Esophagus (tissue), 2 donors: ENCODE measurements around the gene ATP8A2. TPM values are rescaled to one million over a fixed set of nuclear protein-coding genes. Genes with fewer than 3 reads are reported as not detected.

Experiments used
- H3K27ac ChIP-seq, 2 donors: one replicate each; pipeline ENCODE4 v1.5.1; 2013; ENCODE audit warnings: low read depth in 2 of 2, mild to moderate bottlenecking in 2 of 2, inconsistent platforms in 1 of 2, low read length in 1 of 2, moderate library complexity in 1 of 2
- H3K27me3 ChIP-seq, 2 donors: one replicate each; pipeline ENCODE4 v1.6.1; 2013; ENCODE audit warnings: low read length in 2 of 2, control low read depth in 1 of 2, mild to moderate bottlenecking in 1 of 2; ENCODE audit not compliant: insufficient read depth in 2 of 2, control insufficient read depth in 1 of 2
- H3K36me3 ChIP-seq, 2 donors: one replicate each; pipeline ENCODE4 v1.6.1; 2013; ENCODE audit warnings: low read length in 1 of 2; ENCODE audit not compliant: control insufficient read depth in 2 of 2, insufficient read depth in 2 of 2
- H3K4me1 ChIP-seq, 2 donors: one replicate each; pipeline ENCODE4 v1.6.1; 2013; ENCODE audit warnings: low read length in 1 of 2; ENCODE audit not compliant: control insufficient read depth in 2 of 2, insufficient read depth in 2 of 2
- H3K4me3 ChIP-seq, 2 donors: one replicate each; pipeline ENCODE4 v1.5.1; 2013; ENCODE audit warnings: low read length in 2 of 2, mild to moderate bottlenecking in 2 of 2, low read depth in 1 of 2, moderate library complexity in 1 of 2
- H3K9me3 ChIP-seq, 2 donors: one replicate each; pipeline ENCODE4 v1.6.1; 2013; ENCODE audit warnings: mild to moderate bottlenecking in 2 of 2, low read depth in 1 of 2, low read length in 1 of 2, moderate library complexity in 1 of 2; ENCODE audit not compliant: control insufficient read depth in 2 of 2, insufficient read depth in 1 of 2
- WGBS, 2 donors: extraction: QIAGEN DNeasy Blood & Tissue Kit; methylation state at CpG; one replicate each; pipeline ENCODE4 v1.1.7; 2013; 5-methylcytosine and 5-hydroxymethylcytosine counted together
- polyA plus RNA-seq, 2 donors: library from polyadenylated mRNA; stranded (reverse); fragments of 200-250 nt; gene quantifications; one replicate each; pipeline ENCODE4 v1.2.3, GENCODE V29; 2013
- donor health status: healthy with polysubstance abuse.
- donor health status: Bipolar disorder and iron deficiency.

Gene ATP8A2
- polyA plus RNA-seq, 2 donors = 0.01 TPM; not detected in 1

DNA sequence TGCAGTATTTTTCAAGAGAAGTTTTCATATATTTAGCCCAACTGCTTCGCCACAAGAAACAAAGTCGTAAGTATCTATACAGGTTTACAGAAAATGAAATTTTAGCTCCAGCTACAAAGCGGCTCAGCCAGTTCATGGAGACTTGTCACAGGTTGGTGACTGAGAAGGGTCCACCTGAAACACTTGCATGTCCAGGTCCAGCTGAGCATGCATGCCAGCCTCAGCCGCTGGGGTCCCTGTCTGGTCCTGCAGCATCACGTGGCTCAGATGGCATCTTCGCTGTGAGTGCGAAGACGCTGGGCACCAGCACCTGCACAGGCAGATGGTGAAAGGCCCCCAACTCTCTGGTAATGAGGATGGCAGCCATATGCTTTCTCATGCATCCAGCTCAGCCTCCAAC is 616.2 kb downstream of the ATP8A2 start:
- WGBS, 2 donors = 95 to 96% methylated on average over 8 of the region's 8 CpGs
- Histone ChIP-seq H3K4me1 (no peaks in the 10 kb centered on the region), H3K4me3 (no peak overlapping the region), H3K27me3 (no peaks in the 10 kb centered on the region), H3K36me3 (no peaks in the 10 kb centered on the region), H3K27ac (no peak overlapping the region), H3K9me3 (no peaks in the 10 kb centered on the region)

DNA sequence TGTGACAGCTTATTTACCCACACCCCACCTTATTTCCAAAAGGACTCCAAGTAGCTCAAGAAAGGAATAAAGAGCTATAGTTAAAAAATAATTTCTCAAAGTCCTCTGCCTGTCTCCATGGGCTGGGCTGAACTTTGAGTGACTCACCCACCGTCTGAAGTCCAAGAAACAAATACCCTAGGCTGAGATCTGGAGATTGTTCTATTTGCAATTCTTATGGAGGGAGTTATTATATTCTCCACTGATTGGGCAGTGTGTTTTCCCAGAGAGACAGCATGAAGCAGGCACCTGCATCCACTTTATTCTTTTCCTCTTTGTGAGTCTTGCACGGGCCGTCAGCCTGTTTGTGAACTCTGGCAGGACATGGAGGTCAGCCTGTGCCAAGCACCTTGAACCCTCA is 616.9 kb downstream of the ATP8A2 start:
- no peak overlapping the region for H3K4me3 ChIP-seq
- H3K27ac ChIP-seq = no peak overlapping the region
- 26% methylated on average over 3 of the region's 3 CpGs for WGBS, 2 donors
- H3K36me3 ChIP-seq = no peaks in the 10 kb centered on the region
- no peaks in the 10 kb centered on the region for H3K4me1 ChIP-seq
- no peaks in the 10 kb centered on the region for H3K9me3 ChIP-seq
- no peaks in the 10 kb centered on the region for H3K27me3 ChIP-seq

- H3K9me3 ChIP-seq = no peaks in the 10 kb centered on the region
- H3K27me3 ChIP-seq = no peaks in the 10 kb centered on the region
- no peaks in the 10 kb centered on the region for H3K36me3 ChIP-seq
- no peaks in the 10 kb centered on the region for H3K4me1 ChIP-seq
- 46 to 49% methylated on average over 10 of the region's 10 CpGs for WGBS, 2 donors
- no peak overlapping the region for H3K27ac ChIP-seq
- no peak overlapping the region for H3K4me3 ChIP-seq
These were observed 619.0 kb downstream of the ATP8A2 start for GRCh38 chr13:25990801-25991200.

DNA sequence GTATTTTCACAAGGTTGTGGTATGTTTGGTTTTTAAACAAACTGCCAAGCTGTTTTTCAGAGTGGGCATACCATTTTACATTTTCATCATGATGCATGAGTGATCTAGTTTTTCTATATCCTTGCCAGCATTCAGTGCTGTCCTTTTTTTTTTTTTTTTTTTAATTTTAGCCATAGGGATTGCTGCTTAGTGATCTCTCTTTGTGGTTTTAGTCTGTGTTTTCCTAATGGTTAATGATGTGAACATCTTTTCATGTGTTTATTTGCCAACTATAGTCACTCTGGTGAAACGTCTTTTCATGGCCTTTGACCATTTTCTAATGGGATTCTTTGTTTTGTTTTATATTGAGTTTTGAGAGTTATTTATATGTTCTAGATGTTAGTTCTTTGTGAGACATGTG is 620.3 kb downstream of the ATP8A2 start:
- Histone ChIP-seq H3K27me3 (no peaks in the 10 kb centered on the region), H3K27ac (no peak overlapping the region), H3K4me1 (no peaks in the 10 kb centered on the region), H3K9me3 (no peaks in the 10 kb centered on the region), H3K36me3 (no peaks in the 10 kb centered on the region), H3K4me3 (no peak overlapping the region)
- 31 to 44% methylated on average over 1 of the region's 1 CpG for WGBS, 2 donors

GRCh38 chr13:26007261-26008125 is 635.7 kb downstream of the ATP8A2 start:
- no peak overlapping the region for H3K27ac ChIP-seq
- 25 to 36% methylated on average over 1 of the region's 1 CpG for WGBS, 2 donors

DNA sequence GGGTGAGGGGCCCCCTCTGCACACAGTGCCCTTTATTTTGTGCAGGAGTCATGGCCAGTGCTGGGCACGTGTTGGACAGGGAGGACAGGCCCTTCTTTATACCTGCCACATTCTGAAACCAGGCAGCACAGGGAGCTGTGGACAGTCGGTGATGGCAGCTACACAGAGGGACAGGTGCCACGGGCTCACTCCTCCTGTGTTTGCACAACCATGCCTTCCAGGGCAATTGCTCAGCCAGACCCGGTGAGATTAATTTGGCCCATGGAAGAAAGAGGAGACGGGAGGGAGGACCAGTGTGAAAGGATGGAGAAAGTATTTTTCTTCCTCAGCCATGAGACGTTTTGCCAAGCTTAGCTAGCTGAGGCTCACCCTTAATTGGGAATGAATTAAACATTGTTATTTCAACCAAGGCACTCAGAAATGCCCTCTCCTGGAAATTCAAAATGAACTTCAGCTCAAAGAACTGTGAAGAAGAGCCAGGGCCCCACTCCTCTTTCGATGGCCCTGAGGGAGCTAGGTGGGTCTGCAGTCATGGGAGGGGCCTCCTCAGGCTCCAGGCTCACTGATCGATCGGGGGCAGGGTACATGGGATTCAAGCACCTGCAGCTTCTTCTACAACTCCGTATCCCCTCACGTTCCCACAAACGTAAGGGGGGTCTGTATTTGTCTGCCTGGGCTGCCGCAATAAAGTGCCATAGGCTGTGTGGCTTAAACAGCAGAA is 638.9 kb downstream of the ATP8A2 start:
- Histone ChIP-seq H3K9me3 (no peaks in the 10 kb centered on the region), H3K4me3 (no peak overlapping the region), H3K4me1 (peaks cover 0 to 4% of the 10 kb centered on the region in 2 donors), H3K27me3 (no peaks in the 10 kb centered on the region), H3K27ac (no peak overlapping the region), H3K36me3 (no peaks in the 10 kb centered on the region)
- WGBS, 2 donors = 73% methylated on average over 13 of the region's 13 CpGs

More at GRCh38 chr13:26007261-26008125, 635.7 kb downstream of the ATP8A2 start:
- H3K4me1 ChIP-seq = peaks cover 0 to 4% of the 10 kb centered on the region in 2 donors
- no peaks in the 10 kb centered on the region for H3K27me3 ChIP-seq
- no peak overlapping the region for H3K4me3 ChIP-seq
- H3K36me3 ChIP-seq = no peaks in the 10 kb centered on the region
- H3K9me3 ChIP-seq = no peaks in the 10 kb centered on the region

DNA sequence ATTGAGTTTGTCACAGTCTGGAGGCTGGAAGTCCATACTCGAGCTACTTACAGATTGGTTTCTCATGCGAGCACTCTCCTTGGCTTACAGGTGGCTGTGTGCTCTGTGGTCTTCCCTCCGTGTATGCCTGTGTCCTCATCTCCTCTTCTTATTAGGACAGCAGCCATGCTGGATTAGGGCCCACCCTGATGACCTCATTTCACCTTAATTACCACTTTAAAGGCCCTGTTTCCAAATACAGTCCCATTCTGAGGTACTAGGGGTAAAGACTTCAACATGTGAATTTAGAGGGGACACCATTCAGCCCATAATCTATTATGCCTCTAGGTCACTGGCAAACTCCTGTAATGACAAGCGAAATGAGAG is 639.4 kb downstream of the ATP8A2 start:
- Histone ChIP-seq H3K9me3 (no peaks in the 10 kb centered on the region), H3K4me3 (no peak overlapping the region), H3K4me1 (peaks cover 0 to 4% of the 10 kb centered on the region in 2 donors), H3K27ac (no peak overlapping the region), H3K36me3 (no peaks in the 10 kb centered on the region), H3K27me3 (no peaks in the 10 kb centered on the region)
- WGBS, 2 donors = 81 to 89% methylated on average over 4 of the region's 4 CpGs

DNA sequence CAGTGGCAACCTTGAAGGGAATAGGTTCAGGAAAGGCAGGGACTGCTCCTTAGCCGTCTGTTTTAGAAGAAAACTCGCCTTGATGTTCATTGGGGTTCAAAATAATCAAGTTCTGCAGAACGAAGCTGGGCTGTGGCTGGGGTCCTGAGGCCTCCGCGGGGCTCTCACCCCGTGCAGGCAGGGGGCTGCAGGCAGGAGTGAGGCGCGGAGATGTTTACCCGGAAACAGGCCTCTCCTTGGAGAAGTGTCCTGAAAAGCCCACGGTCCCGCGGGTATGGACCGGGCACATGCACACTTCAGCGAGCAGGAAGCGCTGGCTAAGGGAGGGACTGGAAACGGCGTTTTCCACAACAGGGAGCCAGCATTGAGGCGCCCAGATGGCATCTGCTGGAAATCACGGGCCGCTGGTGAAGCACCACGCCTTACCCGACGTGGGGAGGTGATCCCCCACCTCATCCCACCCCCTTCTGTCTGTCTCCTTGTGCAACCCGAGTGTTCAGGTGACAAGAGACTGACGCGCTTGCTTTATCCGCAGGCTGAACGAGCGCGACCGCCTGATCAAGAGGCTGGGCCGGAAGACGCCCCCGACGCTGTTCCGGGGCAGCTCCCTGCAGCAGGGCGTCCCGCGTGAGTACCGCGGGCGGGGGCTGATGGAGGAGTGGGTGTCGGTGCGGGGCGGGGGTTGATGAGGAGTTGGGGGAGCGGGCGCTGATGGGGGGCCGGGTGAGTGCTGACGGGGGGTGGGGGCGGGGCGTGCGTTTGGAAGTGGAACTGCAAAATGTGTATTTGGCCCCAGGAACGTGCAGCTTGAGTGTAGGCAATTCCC is 640.4 kb downstream of the ATP8A2 start:
- WGBS, 2 donors = 25 to 29% methylated on average over 53 of the region's 53 CpGs
- no peaks in the 10 kb centered on the region for H3K9me3 ChIP-seq

GRCh38 chr13:26012995-26013394 is 641.2 kb downstream of the ATP8A2 start:
- peaks cover 0 to 9% of the 10 kb centered on the region in 2 donors for H3K4me1 ChIP-seq
- no peaks in the 10 kb centered on the region for H3K36me3 ChIP-seq
- 74 to 79% methylated on average over 9 of the region's 9 CpGs for WGBS, 2 donors
- H3K4me3 ChIP-seq = no peak overlapping the region
- H3K27ac ChIP-seq = no peak overlapping the region
- no peaks in the 10 kb centered on the region for H3K27me3 ChIP-seq
- no peaks in the 10 kb centered on the region for H3K9me3 ChIP-seq

More for the DNA sequence above, 640.4 kb downstream of the ATP8A2 start:
- Histone ChIP-seq H3K4me1 (peaks cover 0 to 4% of the 10 kb centered on the region in 2 donors), H3K27me3 (no peaks in the 10 kb centered on the region), H3K36me3 (no peaks in the 10 kb centered on the region), H3K27ac (no peak overlapping the region), H3K4me3 (peak overlapping the region; percentile 2 to 20)
